Activated CD8-positive, alpha-beta T cell treated with anti-CD3 and anti-CD28 coated beads, Interleukin-2, amount 10 ng/mL, durations not matched to agents 7 days and 5 days (primary cell): ENCODE results near the gene SLC29A1. TPM values are rescaled to one million over a fixed set of nuclear protein-coding genes. Genes with fewer than 3 reads are reported as not detected.
"Not testable (repeated sequence)": the region's sequence is repeated elsewhere in the genome, so short reads cannot be mapped to it uniquely, and the experiment has no call there.

ENCODE experiments used
- ATAC-seq: fragments of 150-1000 bp; cut with Tn5 transposase; one replicate; pipeline ENCODE4 v1.10.0; 2021; ENCODE audit warnings: moderate library complexity
- CTCF ChIA-PET: fragments of 350-600 bp; sonication (Branson Sonifier 250); formaldehyde crosslinking; loops from one replicate; lab custom pipeline; 2021; ENCODE audit warnings: antibody characterized with exemption; lab: Charles Lee
- POLR2A ChIA-PET: fragments of 350-600 bp; sonication (Branson Sonifier 250); formaldehyde crosslinking; loops from one replicate; lab custom pipeline; 2021; ENCODE audit warnings: antibody characterized with exemption; lab: Charles Lee
- DNase-seq: peaks from one replicate; pipeline ENCODE4 v3.0.0-alpha.2; 2020
- H3K27ac Mint-ChIP-seq: one replicate; pipeline ENCODE4 v1.8.0; 2021; ENCODE audit warnings: mild to moderate bottlenecking, mixed read lengths
- H3K27me3 Mint-ChIP-seq: one replicate; pipeline ENCODE4 v1.8.0; 2021; ENCODE audit warnings: low read depth, mixed read lengths
- H3K36me3 Mint-ChIP-seq: one replicate; pipeline ENCODE4 v1.8.0; 2021; ENCODE audit warnings: low read depth, mixed read lengths
- H3K4me1 Mint-ChIP-seq: one replicate; pipeline ENCODE4 v1.8.0; 2021; ENCODE audit warnings: low read depth, mixed read lengths
- H3K4me3 Mint-ChIP-seq: one replicate; pipeline ENCODE4 v1.8.0; 2021; ENCODE audit warnings: mild to moderate bottlenecking, mixed read lengths
- H3K9me3 Mint-ChIP-seq: one replicate; pipeline ENCODE4 v1.8.0; 2022; ENCODE audit warnings: mixed read lengths; ENCODE audit not compliant: insufficient read depth
- total RNA-seq, 2 experiments: library from RNA; stranded (reverse); gene quantifications; one replicate each; pipeline ENCODE4 v1.2.3, GENCODE V29; 2021

SLC29A1 gene
- 10 to 100 TPM; 49.2 to 53.4 TPM for total RNA-seq

DNA sequence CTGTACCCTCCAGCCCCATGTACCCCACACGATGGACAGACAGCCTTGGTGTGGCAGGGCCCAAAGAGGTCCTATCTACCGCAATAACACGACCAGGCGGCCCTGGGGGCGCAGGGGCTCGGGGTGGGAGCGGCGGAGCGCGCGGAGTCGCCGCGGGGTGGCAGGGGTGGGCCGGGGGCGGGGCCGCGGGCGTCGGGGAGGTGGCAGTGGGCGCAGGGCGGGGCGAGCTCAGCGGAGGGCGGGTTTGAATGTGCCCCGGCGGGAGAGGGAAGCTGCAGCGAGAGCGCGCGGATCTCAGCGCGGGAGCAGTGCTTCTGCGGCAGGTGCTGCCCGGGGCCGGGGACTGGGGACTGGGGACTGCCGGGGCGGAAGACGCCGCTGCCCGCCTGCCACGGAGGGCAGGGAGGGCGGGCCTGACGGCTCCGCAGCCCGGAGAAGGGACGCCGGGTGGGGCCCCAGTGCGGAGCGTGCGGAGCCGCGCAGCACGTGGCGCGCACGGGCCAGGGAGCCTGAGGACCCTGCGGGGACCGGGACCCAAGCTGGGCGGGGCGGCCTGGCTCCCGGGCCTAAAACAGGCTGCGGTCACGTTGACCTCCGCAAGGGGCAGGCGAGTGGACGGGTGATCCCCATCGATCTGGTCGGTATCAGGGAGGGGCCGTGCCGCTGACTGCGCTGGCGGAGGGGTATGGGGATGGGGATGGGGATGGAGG is at the start of gene SLC29A1:
SLC29A1 (plus strand) TSS at position 277 of the 710 bp plus-strand sequence. CDS start 3,719 bp downstream, outside the sequence.
- Mint-ChIP-seq H3K27ac (peak within 1 kb of the TSS; percentile 79), H3K9me3 (no peaks in the 10 kb centered on the region), H3K4me1 (peaks cover 51% of the 10 kb centered on the region), H3K36me3 (peaks cover 2% of the 10 kb centered on the region), H3K4me3 (peak within 1 kb of the TSS; percentile 80), H3K27me3 (peaks cover 2% of the 10 kb centered on the region)
- ChIA-PET CTCF (interaction anchor here (1.0 to 4.0 kb wide), 11 partner anchors 9 to 125 kb away, joined by 3 to 37 read pairs (median 5); partner anchors contain the start of gene SLC35B2), POLR2A (interaction anchor here (1.1 to 4.1 kb wide), 2 partner anchors 23 to 33 kb away, joined by 5 to 37 read pairs; partner anchors contain the start of genes HSP90AB1 and SLC35B2)
- DNase-seq: peak; percentile 88
- ATAC-seq: peak; percentile 84

DNA sequence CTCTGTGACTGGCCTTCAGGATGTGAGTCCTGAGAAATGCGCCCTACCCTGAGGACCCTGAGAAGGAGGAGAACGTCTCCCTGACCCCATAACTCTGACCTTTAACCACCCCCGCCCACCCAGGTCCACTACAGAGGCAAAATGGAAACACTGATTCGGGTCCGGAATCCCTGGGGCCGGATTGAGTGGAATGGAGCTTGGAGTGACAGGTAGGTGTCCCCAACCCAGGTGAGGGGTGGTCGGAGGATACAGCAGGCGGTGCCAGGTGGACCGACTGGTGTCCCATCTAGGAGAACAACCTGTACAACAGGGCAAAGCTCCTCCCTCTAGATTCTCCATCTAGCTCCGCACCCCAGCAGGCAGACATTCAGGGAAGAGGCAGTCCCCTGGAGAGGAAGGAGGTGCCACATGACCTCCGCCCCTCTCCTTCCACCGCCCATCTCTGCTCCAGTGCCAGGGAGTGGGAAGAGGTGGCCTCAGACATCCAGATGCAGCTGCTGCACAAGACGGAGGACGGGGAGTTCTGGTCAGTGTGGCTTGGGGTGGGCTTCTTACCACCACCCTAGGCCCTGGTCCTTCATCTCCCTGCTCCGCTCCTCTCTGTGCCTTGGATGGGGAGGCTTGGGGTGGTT is 47.1 kb upstream of the SLC29A1 start:
- no peak for ATAC-seq
- H3K27ac Mint-ChIP-seq: peak overlapping the region; percentile 12
- no peaks in the 10 kb centered on the region for H3K36me3 Mint-ChIP-seq
- peaks cover 34% of the 10 kb centered on the region for H3K4me1 Mint-ChIP-seq
- H3K9me3 Mint-ChIP-seq: no peaks in the 10 kb centered on the region
- CTCF ChIA-PET: interaction anchor here (1.3 to 1.8 kb wide), 4 partner anchors 61 to 162 kb away, joined by 3 to 8 read pairs (median 6); partner anchors contain the start of gene SLC35B2
- peaks cover 11% of the 10 kb centered on the region for H3K27me3 Mint-ChIP-seq
- DNase-seq: no peak
- peak overlapping the region; percentile 54 for H3K4me3 Mint-ChIP-seq
- POLR2A ChIA-PET: interaction anchor here (0.6 to 0.9 kb wide), 3 partner anchors 70 to 122 kb away, joined by 3 to 4 read pairs (median 3); partner anchors contain the start of gene HSP90AB1

GRCh38 chr6:44176762-44177509 is 46.5 kb upstream of the SLC29A1 start:
- ChIA-PET CTCF (interaction anchor here (1.3 to 1.8 kb wide), 7 partner anchors 8 to 161 kb away, joined by 3 to 8 read pairs (median 4); partner anchors contain the start of genes HSP90AB1 and SLC35B2), POLR2A (interaction anchor here (0.6 to 0.9 kb wide), 3 partner anchors 70 to 122 kb away, joined by 3 to 4 read pairs (median 3); partner anchors contain the start of gene HSP90AB1)
- ATAC-seq (peak; percentile 34), DNase-seq (peak; percentile 62)
- peak overlapping the region; percentile 54 for H3K4me3 Mint-ChIP-seq
- peak overlapping the region; percentile 12 for H3K27ac Mint-ChIP-seq
- H3K27me3 Mint-ChIP-seq: peaks cover 11% of the 10 kb centered on the region
- H3K4me1 Mint-ChIP-seq: peaks cover 31% of the 10 kb centered on the region
- no peaks in the 10 kb centered on the region for H3K9me3 Mint-ChIP-seq
- H3K36me3 Mint-ChIP-seq: no peaks in the 10 kb centered on the region

DNA sequence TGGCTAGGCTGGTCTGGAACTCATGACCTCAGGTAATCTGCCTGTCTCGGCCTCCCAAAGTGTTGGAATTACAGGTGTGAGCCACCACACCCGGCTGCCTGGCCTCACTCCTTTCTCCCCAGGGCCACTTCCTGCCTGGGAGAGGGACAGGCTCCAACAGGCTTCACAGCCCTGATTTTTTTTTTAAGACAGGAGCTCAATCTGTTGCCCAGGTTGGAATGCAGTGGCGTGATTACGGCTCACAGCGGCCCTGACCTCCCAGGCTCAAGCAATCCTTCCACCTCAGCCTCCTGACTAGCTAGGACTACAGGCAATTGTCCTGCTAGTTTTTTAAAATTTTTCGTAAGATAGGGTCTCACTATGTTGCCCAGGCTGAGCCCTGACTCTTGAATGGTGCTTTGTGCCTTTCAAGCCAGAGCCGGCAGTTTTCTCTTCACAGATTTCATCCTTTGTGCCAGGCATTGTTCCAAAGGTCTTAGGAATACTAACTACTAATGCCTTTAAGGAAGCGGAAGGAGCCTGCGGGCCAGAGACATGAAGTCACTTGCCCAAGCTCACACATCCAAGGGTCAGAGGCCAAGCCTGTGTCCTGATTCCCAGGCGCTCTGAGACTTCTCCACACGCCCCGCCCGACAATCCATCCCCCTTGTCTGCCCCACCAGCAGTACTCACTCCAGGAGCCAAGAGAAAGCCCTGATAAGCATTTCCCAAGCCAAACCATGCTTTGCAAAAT is 45.5 kb upstream of the SLC29A1 start:
- H3K27ac Mint-ChIP-seq: no peak overlapping the region
- peaks cover 22% of the 10 kb centered on the region for H3K4me1 Mint-ChIP-seq
- CTCF ChIA-PET: interaction anchor here (1.3 to 1.8 kb wide), 5 partner anchors 9 to 87 kb away, joined by 3 to 6 read pairs (median 4); partner anchors contain the start of genes HSP90AB1 and SLC35B2
- H3K9me3 Mint-ChIP-seq: no peaks in the 10 kb centered on the region
- POLR2A ChIA-PET: no interaction called here
- H3K4me3 Mint-ChIP-seq: no peak overlapping the region
- ATAC-seq (no peak), DNase-seq (no peak)
- no peaks in the 10 kb centered on the region for H3K36me3 Mint-ChIP-seq
- peaks cover 11% of the 10 kb centered on the region for H3K27me3 Mint-ChIP-seq

GRCh38 chr6:44178424-44179071 is 44.8 kb upstream of the SLC29A1 start:
- Mint-ChIP-seq H3K27ac (no peak overlapping the region), H3K36me3 (no peaks in the 10 kb centered on the region), H3K9me3 (no peaks in the 10 kb centered on the region), H3K4me3 (no peak overlapping the region), H3K4me1 (peaks cover 20% of the 10 kb centered on the region), H3K27me3 (peaks cover 11% of the 10 kb centered on the region)
- no peak for DNase-seq
- ATAC-seq: no peak
- POLR2A ChIA-PET: no interaction called here
- CTCF ChIA-PET: interaction anchor here (0.8 to 1.4 kb wide), 4 partner anchors 9 to 86 kb away, joined by 3 to 4 read pairs (median 3); no protein-coding TSS in a partner anchor

DNA sequence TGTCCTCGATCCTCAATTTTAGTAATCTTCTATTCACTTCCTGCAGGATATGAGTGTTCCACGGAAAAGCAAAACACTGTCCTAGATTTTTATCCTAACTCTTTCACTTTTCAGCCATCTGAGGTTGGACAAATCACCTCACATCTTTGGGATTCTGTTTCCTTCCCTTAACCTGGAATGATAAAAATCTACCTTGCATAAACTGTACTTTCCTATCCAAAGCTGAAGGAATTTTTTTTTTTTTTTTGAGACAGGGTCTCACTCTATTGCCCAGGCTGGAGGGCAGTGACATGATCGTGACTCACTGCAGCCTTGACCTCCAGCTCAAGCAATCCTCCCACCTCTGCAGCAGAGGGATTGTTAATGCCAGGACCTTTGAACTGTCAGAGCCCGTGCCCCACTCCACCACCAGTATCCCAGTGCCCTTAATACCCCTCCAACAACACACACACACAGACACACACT is 44.3 kb upstream of the SLC29A1 start:
- ChIA-PET POLR2A (no interaction called here), CTCF (interaction anchor here (0.8 to 2.2 kb wide), 3 partner anchors 58 to 86 kb away, joined by 3 to 7 read pairs (median 4); no protein-coding TSS in a partner anchor)
- Mint-ChIP-seq H3K27ac (peak overlapping the region; percentile 0), H3K4me3 (no peak overlapping the region), H3K4me1 (peaks cover 20% of the 10 kb centered on the region), H3K9me3 (no peaks in the 10 kb centered on the region), H3K36me3 (no peaks in the 10 kb centered on the region), H3K27me3 (peaks cover 11% of the 10 kb centered on the region)
- DNase-seq: no peak
- ATAC-seq: no peak

DNA sequence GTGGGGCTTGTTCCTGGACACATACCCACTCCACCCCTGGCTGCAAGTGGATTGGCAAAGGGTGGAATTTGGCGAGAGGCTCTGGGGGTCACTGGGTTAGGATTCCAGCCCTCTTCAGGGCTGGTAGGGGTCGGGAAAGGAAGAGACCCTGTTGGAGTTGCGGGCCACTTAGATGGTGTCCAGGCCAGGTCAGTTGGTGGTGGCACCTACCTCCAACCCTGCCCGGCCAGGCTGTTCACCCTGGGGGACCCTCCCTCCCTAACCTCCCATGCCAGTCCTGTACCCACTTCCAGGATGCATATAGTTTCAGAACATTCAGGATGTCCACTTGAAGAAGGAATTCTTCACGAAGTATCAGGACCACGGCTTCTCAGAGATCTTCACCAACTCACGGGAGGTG is 43.7 kb upstream of the SLC29A1 start:
- CTCF ChIA-PET: interaction anchor here (2.2 kb wide), 1 partner anchor 58 kb away, joined by 7 read pairs; no protein-coding TSS in a partner anchor
- no peaks in the 10 kb centered on the region for H3K9me3 Mint-ChIP-seq
- peaks cover 9% of the 10 kb centered on the region for H3K27me3 Mint-ChIP-seq
- POLR2A ChIA-PET: interaction anchor here (1.0 kb wide), 1 partner anchor 128 kb away, joined by 3 read pairs; no protein-coding TSS in a partner anchor
- no peak overlapping the region for H3K4me3 Mint-ChIP-seq
- H3K36me3 Mint-ChIP-seq: no peaks in the 10 kb centered on the region
- peaks cover 20% of the 10 kb centered on the region for H3K4me1 Mint-ChIP-seq
- ATAC-seq: no peak
- peak overlapping the region; percentile 0 for H3K27ac Mint-ChIP-seq
- no peak for DNase-seq

DNA sequence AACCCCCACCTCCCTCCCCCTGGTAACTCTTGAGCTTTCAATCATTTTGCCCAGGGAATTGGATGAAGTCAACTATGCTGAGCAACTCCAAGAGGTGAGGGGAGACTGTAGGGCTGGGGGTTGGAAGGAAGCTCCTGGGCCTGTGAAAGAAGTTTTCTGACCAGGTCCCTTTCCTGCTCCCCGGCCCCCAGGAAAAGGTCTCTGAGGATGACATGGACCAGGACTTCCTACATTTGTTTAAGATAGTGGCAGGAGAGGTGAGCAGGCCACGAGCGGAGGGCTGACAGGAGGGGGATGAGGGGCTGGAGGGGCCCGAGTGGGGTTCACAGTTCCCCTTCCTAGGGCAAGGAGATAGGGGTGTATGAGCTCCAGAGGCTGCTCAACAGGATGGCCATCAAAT is 43.0 kb upstream of the SLC29A1 start:
- POLR2A ChIA-PET: interaction anchor here (0.7 to 1.0 kb wide), 2 partner anchors 66 to 127 kb away, joined by 3 read pairs; partner anchors contain the start of gene HSP90AB1
- ATAC-seq: peak; percentile 10
- no peak for DNase-seq
- Mint-ChIP-seq H3K36me3 (no peaks in the 10 kb centered on the region), H3K4me1 (peaks cover 20% of the 10 kb centered on the region), H3K27ac (no peak overlapping the region), H3K27me3 (peaks cover 5% of the 10 kb centered on the region), H3K9me3 (no peaks in the 10 kb centered on the region), H3K4me3 (no peak overlapping the region)
- CTCF ChIA-PET: interaction anchor here (2.2 kb wide), 1 partner anchor 57 kb away, joined by 7 read pairs; no protein-coding TSS in a partner anchor

GRCh38 chr6:44180886-44181285 is 42.5 kb upstream of the SLC29A1 start:
- peaks cover 22% of the 10 kb centered on the region for H3K4me1 Mint-ChIP-seq
- CTCF ChIA-PET: interaction anchor here (2.2 kb wide), 1 partner anchor 57 kb away, joined by 7 read pairs; no protein-coding TSS in a partner anchor
- POLR2A ChIA-PET: interaction anchor here (0.7 to 1.0 kb wide), 2 partner anchors 66 to 127 kb away, joined by 3 read pairs; partner anchors contain the start of gene HSP90AB1
- no peaks in the 10 kb centered on the region for H3K36me3 Mint-ChIP-seq
- H3K4me3 Mint-ChIP-seq: no peak overlapping the region
- DNase-seq: no peak
- no peak overlapping the region for H3K27ac Mint-ChIP-seq
- peak; percentile 31 for ATAC-seq
- no peaks in the 10 kb centered on the region for H3K9me3 Mint-ChIP-seq
- peaks cover 4% of the 10 kb centered on the region for H3K27me3 Mint-ChIP-seq

DNA sequence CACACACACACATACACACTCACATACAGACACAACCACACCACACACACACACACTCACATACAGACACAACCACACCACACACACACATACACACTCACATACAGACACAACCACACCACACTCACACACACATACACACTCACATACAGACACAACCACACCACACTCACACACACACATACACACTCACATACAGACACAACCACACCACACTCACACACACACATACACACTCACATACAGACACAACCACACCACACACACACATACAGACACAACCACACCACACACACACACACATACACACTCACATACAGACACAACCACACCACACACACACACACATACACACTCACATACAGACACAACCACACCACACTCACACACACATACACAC is 41.6 kb upstream of the SLC29A1 start:
- CTCF ChIA-PET, ATAC-seq, POLR2A ChIA-PET, H3K9me3 Mint-ChIP-seq, DNase-seq, H3K36me3 Mint-ChIP-seq, H3K27ac Mint-ChIP-seq, H3K4me3 Mint-ChIP-seq, H3K27me3 Mint-ChIP-seq: not testable (repeated sequence)
- peaks cover 19% of the 10 kb centered on the region for H3K4me1 Mint-ChIP-seq
